Chondrocyte (in vitro differentiated cells): ENCODE measurements around the gene KCNA3. TPM values are rescaled to one million over a fixed set of nuclear protein-coding genes. Genes with fewer than 3 reads are reported as not detected.

Source experiments
- DNase-seq: peaks from one replicate; pipeline ENCODE4 v3.0.0; 2021; ENCODE audit warnings: mixed read lengths, low spot score
- H3K27ac Mint-ChIP-seq: one replicate; pipeline ENCODE4 v1.8.0; 2021; ENCODE audit warnings: mild to moderate bottlenecking, moderate library complexity, mixed read lengths; ENCODE audit not compliant: unreplicated experiment
- H3K27me3 Mint-ChIP-seq: 2 replicates; pipeline ENCODE4 v1.8.0; 2021; ENCODE audit warnings: low read depth, mixed read lengths
- H3K36me3 Mint-ChIP-seq: 2 replicates; pipeline ENCODE4 v1.8.0; 2021; ENCODE audit warnings: low read depth, mixed read lengths
- H3K4me1 Mint-ChIP-seq: 2 replicates; pipeline ENCODE4 v1.8.0; 2021; ENCODE audit warnings: low read depth, mild to moderate bottlenecking, mixed read lengths
- H3K4me3 Mint-ChIP-seq: one replicate; pipeline ENCODE4 v1.8.0; 2021; ENCODE audit warnings: mild to moderate bottlenecking, moderate library complexity, mixed read lengths; ENCODE audit not compliant: unreplicated experiment
- H3K9me3 Mint-ChIP-seq: 2 replicates; pipeline ENCODE4 v1.8.0; 2021; ENCODE audit warnings: low read depth, mixed read lengths
- CTCF ChIP-seq: fragments of 200-600 bp; sonication (generic); IDR thresholded peaks from 2 replicates; pipeline ENCODE4 v1.5.0; 2021; ENCODE audit warnings: antibody characterized with exemption, mild to moderate bottlenecking, moderate library complexity
- total RNA-seq: library from RNA; stranded (reverse); gene quantifications from 3 replicates; pipeline ENCODE4 v1.2.1, GENCODE V29; 2021

KCNA3 gene
- total RNA-seq, 1 donor from 2014 or later = not detected

- H3K36me3 Mint-ChIP-seq = no peaks in the 10 kb centered on the region
- H3K27me3 Mint-ChIP-seq = peaks cover 11% of the 10 kb centered on the region
- no peak for DNase-seq
- no peak for TF ChIP-seq CTCF
- H3K4me3 Mint-ChIP-seq = no peak overlapping the region
- no peaks in the 10 kb centered on the region for H3K4me1 Mint-ChIP-seq
- H3K27ac Mint-ChIP-seq = no peak overlapping the region
- H3K9me3 Mint-ChIP-seq = no peaks in the 10 kb centered on the region
Observed at GRCh38 chr1:110690709-110691365, 16.1 kb upstream of the KCNA3 start.

GRCh38 chr1:110689868-110690267 is 15.1 kb upstream of the KCNA3 start:
- H3K4me3 Mint-ChIP-seq = no peak overlapping the region

GRCh38 chr1:110688514-110688913 is 13.8 kb upstream of the KCNA3 start:
- no peak overlapping the region for H3K27ac Mint-ChIP-seq
- no peak overlapping the region for H3K4me3 Mint-ChIP-seq
- no peak for TF ChIP-seq CTCF
- H3K36me3 Mint-ChIP-seq = no peaks in the 10 kb centered on the region
- peaks cover 12% of the 10 kb centered on the region for H3K27me3 Mint-ChIP-seq
- no peaks in the 10 kb centered on the region for H3K4me1 Mint-ChIP-seq
- DNase-seq = no peak
- H3K9me3 Mint-ChIP-seq = no peaks in the 10 kb centered on the region

More at GRCh38 chr1:110689868-110690267, 15.1 kb upstream of the KCNA3 start:
- Mint-ChIP-seq H3K27ac (no peak overlapping the region), H3K4me1 (no peaks in the 10 kb centered on the region), H3K9me3 (no peaks in the 10 kb centered on the region), H3K27me3 (peaks cover 12% of the 10 kb centered on the region), H3K36me3 (no peaks in the 10 kb centered on the region)
- DNase-seq = no peak
- TF ChIP-seq CTCF = no peak

GRCh38 chr1:110687250-110687649 is 12.5 kb upstream of the KCNA3 start:
- no peak for DNase-seq
- no peaks in the 10 kb centered on the region for H3K4me1 Mint-ChIP-seq
- TF ChIP-seq CTCF = no peak
- H3K9me3 Mint-ChIP-seq = no peaks in the 10 kb centered on the region
- no peak overlapping the region for H3K27ac Mint-ChIP-seq
- peaks cover 12% of the 10 kb centered on the region for H3K27me3 Mint-ChIP-seq
- H3K36me3 Mint-ChIP-seq = no peaks in the 10 kb centered on the region
- no peak overlapping the region for H3K4me3 Mint-ChIP-seq

- Mint-ChIP-seq H3K36me3 (no peaks in the 10 kb centered on the region), H3K9me3 (no peaks in the 10 kb centered on the region), H3K4me3 (no peak overlapping the region), H3K27ac (no peak overlapping the region), H3K27me3 (peaks cover 12% of the 10 kb centered on the region), H3K4me1 (no peaks in the 10 kb centered on the region)
- DNase-seq = no peak
- TF ChIP-seq CTCF = no peak
Observed at GRCh38 chr1:110686188-110686587, 11.4 kb upstream of the KCNA3 start.
